ENCODE data around the gene SAFB2. TPM values are rescaled to one million over a fixed set of nuclear protein-coding genes. Genes with fewer than 3 reads are reported as not detected.
A peak's percentile ranks its signal among the peaks of the same experiment; 100 is the strongest.

SAFB2 gene
- total and polyA plus RNA-seq, 2 of the 13 experiments (the other 11 are each of a cell fraction or from before 2014, with no cell fraction given) = 11.2 to 31.5 TPM

DNA sequence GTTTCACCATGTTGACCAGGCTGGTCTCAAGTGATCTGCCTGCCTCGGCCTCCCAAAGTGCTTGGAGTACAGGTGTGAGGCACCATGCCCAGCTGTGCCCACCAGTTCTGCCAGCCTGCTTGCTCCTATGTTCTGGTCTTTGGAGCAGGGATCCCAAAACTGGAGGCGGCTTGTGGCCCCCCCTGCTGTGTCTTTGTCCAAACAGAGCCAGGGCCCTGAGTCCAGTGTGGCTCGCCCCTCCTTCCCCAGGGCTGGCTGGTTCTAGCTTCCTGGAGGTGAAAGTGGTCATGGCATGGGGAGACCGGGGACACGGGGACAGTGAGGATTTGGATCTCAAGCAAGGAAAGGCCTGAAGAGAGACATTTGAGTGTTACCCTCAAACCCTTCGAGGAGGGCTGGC lies 43.3 kb downstream of the SAFB2 start:
- in situ Hi-C loops (cut with HindIII; ENCODE audit: extremely low pct_ligation_motif_present, low pct_unique_long_range_greater_than_20kb) (loop anchor here (5.0 kb wide), 1 partner anchor 37 kb away; no protein-coding TSS in a partner anchor), intact Hi-C loops (cut with micrococcal nuclease; ENCODE audit: unreplicated experiment) (loop anchor here (2.0 kb wide), 1 partner anchor 32 kb away; no protein-coding TSS in a partner anchor)
- no peaks in the 10 kb centered on the region for H3K79me2 ChIP-seq (ENCODE audit: insufficient read depth, low read length)
- ChIA-PET POLR2A (no interaction called here), CTCF (ENCODE audit: low intra/inter-chr PET ratio, low total read pairs) (interaction anchor here (2.2 kb wide), 1 partner anchor 31 kb away, joined by 19 read pairs; no protein-coding TSS in a partner anchor)
- no peak overlapping the region for H3K9ac ChIP-seq (ENCODE audit: insufficient read depth, low read depth, low read length)
- no peaks in the 10 kb centered on the region for H4K20me1 ChIP-seq (ENCODE audit: insufficient read depth, low read length)
- peaks cover 30% of the 10 kb centered on the region for H3K4me1 ChIP-seq (ENCODE audit: insufficient read depth, low read length)
- no peak overlapping the region for H3K27ac ChIP-seq (ENCODE audit: extremely low read length, insufficient read depth, low read length)
- TF ChIP-seq KDM5B (CRISPR knock-in tag; IDR thresholded peaks at IDR 0.05; ENCODE audit: borderline replicate concordance) (0 out of 2 replicates have a peak, but pooled peaks have one; percentile 8), HES4 (CRISPR knock-in tag; IDR thresholded peaks at IDR 0.05; ENCODE audit: borderline replicate concordance) (no peak)
- TF ChIP-seq, protein P1, sequence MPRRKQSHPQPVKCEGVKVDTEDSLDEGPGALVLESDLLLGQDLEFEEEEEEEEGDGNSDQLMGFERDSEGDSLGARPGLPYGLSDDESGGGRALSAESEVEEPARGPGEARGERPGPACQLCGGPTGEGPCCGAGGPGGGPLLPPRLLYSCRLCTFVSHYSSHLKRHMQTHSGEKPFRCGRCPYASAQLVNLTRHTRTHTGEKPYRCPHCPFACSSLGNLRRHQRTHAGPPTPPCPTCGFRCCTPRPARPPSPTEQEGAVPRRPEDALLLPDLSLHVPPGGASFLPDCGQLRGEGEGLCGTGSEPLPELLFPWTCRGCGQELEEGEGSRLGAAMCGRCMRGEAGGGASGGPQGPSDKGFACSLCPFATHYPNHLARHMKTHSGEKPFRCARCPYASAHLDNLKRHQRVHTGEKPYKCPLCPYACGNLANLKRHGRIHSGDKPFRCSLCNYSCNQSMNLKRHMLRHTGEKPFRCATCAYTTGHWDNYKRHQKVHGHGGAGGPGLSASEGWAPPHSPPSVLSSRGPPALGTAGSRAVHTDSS (CRISPR knock-in tag; conservative IDR thresholded peaks at IDR 0.05) = no peak
- DNase-seq (ENCODE audit: low spot score) (no peak), ATAC-seq (no peak), FAIRE-seq (no peak)
- H3K36me3 ChIP-seq (replicated peaks in 1 of 2; ENCODE audit: control insufficient read depth in 1 of 2, insufficient read depth in 2 of 2, low read length in 2 of 2) = no peaks in the 10 kb centered on the region
- no peak overlapping the region for H3K4me3 ChIP-seq (replicated peaks in 1 of 3; ENCODE audit: insufficient read depth in 1 of 3, low read depth in 2 of 3, low read length in 3 of 3)
- BruUV-seq (replicated peaks) = no TSS peak
- no peaks in the 10 kb centered on the region for H3K9me3 ChIP-seq (ENCODE audit: low read length)
- 93% methylated on average over 4 of the region's 6 CpGs for whole genome bisulfite sequencing (ENCODE audit: low lambda C conversion rate)
- no peaks in the 10 kb centered on the region for H3K27me3 ChIP-seq (ENCODE audit: control insufficient read depth in 1 of 2, insufficient read depth in 2 of 2, low read length in 2 of 2)
- no peak overlapping the region for H3K4me2 ChIP-seq (ENCODE audit: low read depth, low read length)
- no peak overlapping the region for H2AFZ ChIP-seq (ENCODE audit: low read length)

- Histone ChIP-seq H3K27me3 (ENCODE audit: control insufficient read depth in 1 of 2, insufficient read depth in 2 of 2, low read length in 2 of 2) (no peaks in the 10 kb centered on the region), H3K79me2 (ENCODE audit: insufficient read depth, low read length) (no peaks in the 10 kb centered on the region), H3K4me2 (ENCODE audit: low read depth, low read length) (peak overlapping the region; percentile 97), H2AFZ (ENCODE audit: low read length) (no peak overlapping the region), H3K9me3 (ENCODE audit: low read length) (no peaks in the 10 kb centered on the region), H3K4me3 (replicated peaks in 1 of 3; ENCODE audit: insufficient read depth in 1 of 3, low read depth in 2 of 3, low read length in 3 of 3) (peak overlapping the region; percentile 54 to 75 (median 58)), H3K36me3 (replicated peaks in 1 of 2; ENCODE audit: control insufficient read depth in 1 of 2, insufficient read depth in 2 of 2, low read length in 2 of 2) (no peaks in the 10 kb centered on the region), H4K20me1 (ENCODE audit: insufficient read depth, low read length) (no peaks in the 10 kb centered on the region), H3K4me1 (ENCODE audit: insufficient read depth, low read length) (peaks cover 30% of the 10 kb centered on the region), H3K27ac (ENCODE audit: extremely low read length, insufficient read depth, low read length) (peak overlapping the region; percentile 14), H3K9ac (ENCODE audit: insufficient read depth, low read depth, low read length) (peak overlapping the region; percentile 64)
- FAIRE-seq = no peak
- intact Hi-C loops (cut with micrococcal nuclease; ENCODE audit: unreplicated experiment) (loop anchor here (2.0 kb wide), 1 partner anchor 31 kb away; no protein-coding TSS in a partner anchor), in situ Hi-C loops (cut with HindIII; ENCODE audit: extremely low pct_ligation_motif_present, low pct_unique_long_range_greater_than_20kb) (loop anchor here (5.0 kb wide), 1 partner anchor 36 kb away; no protein-coding TSS in a partner anchor)
- ChIA-PET POLR2A (no interaction called here), CTCF (ENCODE audit: low intra/inter-chr PET ratio, low total read pairs) (interaction anchor here (0.8 to 2.2 kb wide), 2 partner anchors 30 to 32 kb away, joined by 3 to 19 read pairs; no protein-coding TSS in a partner anchor)
- peak; percentile 38 for DNase-seq (ENCODE audit: low spot score)
- ATAC-seq = peak; percentile 86
- 30% methylated on average over 14 of the region's 28 CpGs for WGBS (ENCODE audit: low lambda C conversion rate)
- BruUV-seq (replicated peaks) = no TSS peak
- TF ChIP-seq ZNF572 (CRISPR knock-in tag; IDR thresholded peaks at IDR 0.05) (0 out of 2 replicates have a peak, but pooled peaks have one; percentile 61), ZBTB7B (CRISPR knock-in tag; IDR thresholded peaks at IDR 0.05) (peak; percentile 88), ZNF446 (CRISPR knock-in tag; IDR thresholded peaks at IDR 0.05) (0 out of 2 replicates have a peak, but pooled peaks have one; percentile 53), NONO (IDR thresholded peaks at IDR 0.05) (no peak), NONO (CRISPR knock-in tag; conservative IDR thresholded peaks at IDR 0.05) (peak; percentile 66; the same call in 1 of the 2 replicates), ZNF710 (CRISPR knock-in tag; IDR thresholded peaks at IDR 0.05; ENCODE audit: borderline replicate concordance) (0 out of 2 replicates have a peak, but pooled peaks have one; percentile 51), ZNF292 (CRISPR knock-in tag; IDR thresholded peaks at IDR 0.05; ENCODE audit: borderline replicate concordance, low read depth) (peak; percentile 57; the same call in 1 of the 2 replicates), ZIK1 (CRISPR knock-in tag; IDR thresholded peaks at IDR 0.05; ENCODE audit: borderline replicate concordance, low read depth) (no peak), ZNF34 (CRISPR knock-in tag; IDR thresholded peaks at IDR 0.05; ENCODE audit: borderline replicate concordance) (0 out of 2 replicates have a peak, but pooled peaks have one; percentile 55)
These were observed 44.3 kb downstream of the SAFB2 start for GRCh38 chr19:5578097-5578846.
